Activated CD4-positive, alpha-beta T cell treated with anti-CD3 and anti-CD28 coated beads, Interleukin-2, Interleukin-6, amounts not matched to agents 100 ng/mL and 50 ng/mL, durations not matched to agents 16 hours and 8 hours (primary cell): ENCODE data around the gene SLC7A10.
"Not testable (repeated sequence)": the region's sequence is repeated elsewhere in the genome, so short reads cannot be mapped to it uniquely, and the experiment has no call there.

Source experiments
- DNase-seq: peaks from one replicate; pipeline ENCODE4 v3.0.0-alpha.2; 2020

The SLC7A10 gene

GRCh38 chr19:33175156-33175782, 50.4 kb downstream of the SLC7A10 start:
- DNase-seq, result no peak

DNA sequence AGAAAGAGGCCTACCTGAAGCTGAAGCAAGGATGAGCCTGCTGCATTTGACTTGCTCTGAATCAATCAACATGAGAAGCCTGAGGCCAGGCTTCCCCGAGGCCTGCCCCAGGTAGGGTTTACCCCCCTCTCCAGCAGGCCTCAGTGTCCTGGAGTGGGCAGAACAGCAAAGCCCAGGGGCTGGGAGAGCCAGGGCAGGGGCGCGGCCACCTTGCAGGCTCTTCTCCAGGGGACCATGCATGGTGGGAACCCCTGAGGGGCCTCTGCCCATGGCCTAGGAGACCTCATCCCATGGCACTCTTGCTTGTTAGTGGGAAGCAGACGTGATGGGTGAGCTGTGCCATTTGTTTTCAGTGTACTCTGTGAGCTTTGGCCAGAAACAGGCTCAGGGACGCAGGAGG, 51.5 kb downstream of the SLC7A10 start:
- DNase-seq, result no peak

DNA sequence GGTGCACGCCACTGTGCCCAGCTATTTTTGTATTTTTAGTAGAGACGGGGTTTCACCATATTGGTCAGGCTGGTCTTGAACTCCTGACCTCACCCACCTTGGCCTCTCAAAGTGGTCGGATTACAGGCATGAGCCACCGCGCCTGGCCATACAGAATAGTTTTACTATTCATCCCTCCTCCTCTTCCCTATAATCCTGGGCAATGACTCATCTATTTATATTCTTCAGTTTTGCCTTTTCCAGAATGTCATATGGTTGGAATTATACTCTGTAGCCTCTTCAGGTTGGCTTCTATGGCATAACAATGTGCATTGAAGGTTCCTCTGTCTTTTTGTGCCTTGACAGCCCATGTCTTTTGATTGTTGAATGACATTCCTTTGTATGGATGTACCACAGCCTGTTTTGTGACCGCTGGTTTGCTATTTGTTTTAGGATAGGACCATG, 53.7 kb downstream of the SLC7A10 start:
- DNase-seq, result no peak

- DNase-seq, result no peak
Measured at GRCh38 chr19:33171222-33171795, 54.3 kb downstream of the SLC7A10 start.

GRCh38 chr19:33168528-33168927, 57.1 kb downstream of the SLC7A10 start:
- DNase-seq, result no peak

- DNase-seq, result no peak
Measured at GRCh38 chr19:33167438-33167837, 58.2 kb downstream of the SLC7A10 start.

- DNase-seq, result not testable (repeated sequence)
Measured at GRCh38 chr19:33166037-33166436, 59.6 kb downstream of the SLC7A10 start.

DNA sequence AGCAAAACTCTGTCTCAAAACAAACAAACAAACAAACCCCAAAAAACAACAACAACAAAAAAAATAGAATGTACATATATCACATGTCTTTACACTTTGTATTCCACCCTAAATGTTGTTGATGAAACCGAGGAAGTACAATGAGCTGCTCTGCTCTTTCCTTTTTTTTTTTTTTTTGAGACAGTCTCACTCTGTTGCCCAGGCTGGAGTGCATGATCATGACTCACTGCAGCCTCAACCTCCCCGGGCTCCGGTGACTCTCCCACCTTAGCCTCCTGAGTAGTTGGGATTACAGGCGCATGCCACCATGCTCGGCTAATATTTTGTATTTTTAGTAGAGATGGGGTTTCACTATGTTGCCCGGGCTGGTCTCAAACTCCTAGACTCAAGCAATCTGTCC, 62.2 kb downstream of the SLC7A10 start:
- no peak for DNase-seq

GRCh38 chr19:33161201-33161600, 64.4 kb downstream of the SLC7A10 start:
- DNase-seq, result no peak

DNA sequence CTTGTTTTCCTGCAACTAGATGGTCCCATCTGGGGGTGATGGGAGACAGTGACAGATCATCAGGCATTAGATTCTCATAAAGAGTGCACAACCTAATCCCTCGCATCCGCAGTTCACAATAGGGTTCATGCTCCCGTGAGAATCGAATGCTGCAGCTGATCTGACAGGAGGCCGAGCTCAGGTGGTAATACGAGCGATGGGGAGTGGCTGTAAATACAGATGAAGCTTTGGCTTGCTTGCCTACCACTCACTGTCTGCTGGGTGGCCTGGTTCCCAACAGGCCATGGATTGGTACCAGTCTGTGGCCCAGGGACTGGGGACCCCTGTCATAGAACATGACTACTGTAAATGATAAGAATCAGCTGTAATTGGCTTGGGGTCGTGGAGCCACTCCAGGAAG, 65.8 kb downstream of the SLC7A10 start:
- no peak for DNase-seq

- DNase-seq, result no peak
Measured at GRCh38 chr19:33159149-33159548, 66.5 kb downstream of the SLC7A10 start.
